ENCODE results near the gene FGFR3.

- TF ChIP-seq CTCF (conservative IDR thresholded peaks at IDR 0.05; ENCODE audit: low read depth, low read length) (no peak), CHD1 (IDR thresholded peaks at IDR 0.05; ENCODE audit: low read depth, low read length) (no peak), POLR2A (IDR thresholded peaks at IDR 0.05; ENCODE audit: low read depth, low read length) (no peak), BHLHE40 (IDR thresholded peaks at IDR 0.05; ENCODE audit: low read depth, low read length) (no peak), ELK1 (IDR thresholded peaks at IDR 0.05; ENCODE audit: borderline replicate concordance, low read depth, low read length) (no peak), MAFK (IDR thresholded peaks at IDR 0.05; ENCODE audit: low read depth, low read length) (no peak), RAD21 (IDR thresholded peaks at IDR 0.05; ENCODE audit: low read length) (no peak), MAZ (IDR thresholded peaks at IDR 0.05; ENCODE audit: borderline replicate concordance, low read depth, low read length) (no peak), USF2 (IDR thresholded peaks at IDR 0.05; ENCODE audit: low read depth, low read length) (no peak), NFE2L2 (IDR thresholded peaks at IDR 0.05; ENCODE audit: low read depth, low read length) (no peak), FOS (IDR thresholded peaks at IDR 0.05; ENCODE audit: low read depth, low read length) (no peak)
Measured at GRCh38 chr4:1806223-1806564, 13.1 kb downstream of the FGFR3 start.
